GM12878 (cell line): ENCODE measurements around the gene GDF15. TPM values are rescaled to one million over a fixed set of nuclear protein-coding genes. Genes with fewer than 3 reads are reported as not detected.

Experiments used
- ATAC-seq: fragments of 200-7000 bp; cut with Tn5 transposase; 3 replicates; pipeline ENCODE4 v1.9.1; 2020; ENCODE audit warnings: mild to moderate bottlenecking, moderate library complexity
- BruUV-seq: library from RNA; stranded (reverse); fragments of 400-500 nt; replicated peaks from 2 replicates; lab custom pipeline; 2021; lab: Mats Ljungman, UMichigan
- CTCF ChIA-PET: fragments of 300-600 bp; sonication (Branson Sonifier 250); formaldehyde crosslinking; extraction: SDS; loops from one replicate; lab custom pipeline; 2021; ENCODE audit warnings: inconsistent platforms; lab: Yijun Ruan, JAX
- POLR2A ChIA-PET: fragments of 350-600 bp; formaldehyde crosslinking; extraction: SDS; loops from one replicate; lab custom pipeline; 2021; ENCODE audit warnings: inconsistent platforms; lab: Charles Lee
- RAD21 ChIA-PET: fragments of 300-600 bp; sonication (Branson Sonifier 250); formaldehyde crosslinking; loops from one replicate; lab custom pipeline; 2023; ENCODE audit warnings: antibody characterized with exemption; ENCODE audit not compliant: unreplicated experiment; lab: Charles Lee
- SMC1A ChIA-PET: fragments of 300-600 bp; sonication (Branson Sonifier 250); formaldehyde crosslinking; loops from one replicate; lab custom pipeline; 2023; ENCODE audit not compliant: unreplicated experiment, uncharacterized antibody; lab: Charles Lee
- DNase-seq: peaks from one replicate; pipeline ENCODE4 v3.0.0-alpha.2; 2011; ENCODE audit warnings: low read depth, low spot score
- FAIRE-seq: peaks from 3 replicates; lab custom pipeline; 2011; peaks lifted over from hg19 to GRCh38; lab: Jason Lieb, UNC
- H2AFZ ChIP-seq: 2 replicates; pipeline ENCODE4 v1.6.0; 2011; ENCODE audit warnings: low read depth, low read length, control low read depth; ENCODE audit not compliant: control insufficient read depth
- H3K27ac ChIP-seq: 2 replicates; pipeline ENCODE4 v1.5.1; 2011; ENCODE audit warnings: control low read depth; ENCODE audit not compliant: control insufficient read depth, insufficient read depth
- H3K27me3 ChIP-seq, 2 experiments: replicated peaks in 1 of 2; 2 replicates each; pipeline versions ENCODE4 v1.6.0 to v1.6.1; 2011; ENCODE audit warnings: low read length in 1 of 2; ENCODE audit not compliant: control insufficient read depth in 2 of 2, insufficient read depth in 2 of 2
- H3K36me3 ChIP-seq, 2 experiments: 2 replicates each; pipeline ENCODE4 v1.5.1; 2011; ENCODE audit warnings: low read length in 1 of 2; ENCODE audit not compliant: control insufficient read depth in 2 of 2, insufficient read depth in 2 of 2
- H3K4me1 ChIP-seq: 2 replicates; pipeline ENCODE4 v1.6.1; 2011; ENCODE audit warnings: mild to moderate bottlenecking, low read length, moderate library complexity, mixed read lengths; ENCODE audit not compliant: control insufficient read depth, insufficient read depth
- H3K4me2 ChIP-seq: 2 replicates; pipeline ENCODE4 v1.6.0; 2011; ENCODE audit warnings: control low read depth; ENCODE audit not compliant: control insufficient read depth, insufficient read depth
- H3K4me3 ChIP-seq: fragments of 200-600 bp; sonication (generic); 2 replicates; pipeline ENCODE4 v1.5.1; 2016
- H3K79me2 ChIP-seq: 2 replicates; pipeline ENCODE4 v1.6.0; 2011; ENCODE audit warnings: low read length; ENCODE audit not compliant: control insufficient read depth, insufficient read depth
- H3K9ac ChIP-seq: 2 replicates; pipeline ENCODE4 v1.8.0; 2011; ENCODE audit warnings: low read length, control low read depth, mixed read lengths; ENCODE audit not compliant: control insufficient read depth, insufficient read depth
- H3K9me3 ChIP-seq: replicated peaks from 3 replicates; pipeline ENCODE4 v1.5.1; 2011; ENCODE audit warnings: mild to moderate bottlenecking, low read length; ENCODE audit not compliant: control insufficient read depth, insufficient read depth
- H4K20me1 ChIP-seq: 2 replicates; pipeline ENCODE4 v1.6.0; 2011; ENCODE audit not compliant: control insufficient read depth, insufficient read depth
- ASH2L ChIP-seq: fragments of 300-600, 200-600 bp; sonication (generic); IDR thresholded peaks from 2 replicates; pipeline ENCODE4 v1.6.1; 2017; ENCODE audit warnings: low read depth, mild to moderate bottlenecking, borderline replicate concordance
- EED ChIP-seq: sonication (generic); IDR thresholded peaks from 2 replicates; pipeline ENCODE4 v1.6.1; 2016; ENCODE audit warnings: antibody characterized with exemption, low read depth
- FOXM1 ChIP-seq: IDR thresholded peaks from 2 replicates; pipeline ENCODE4 v1.6.1; 2012; ENCODE audit warnings: low read depth, mild to moderate bottlenecking, inconsistent platforms, low read length, moderate library complexity
- HDAC6 ChIP-seq: fragments of 200-600 bp; sonication (generic); IDR thresholded peaks from one replicate; pipeline ENCODE4 v1.8.0; 2017; ENCODE audit warnings: antibody characterized with exemption; ENCODE audit not compliant: unreplicated experiment
- HDGF ChIP-seq: fragments of 450-650 bp; IDR thresholded peaks from 2 replicates; pipeline ENCODE4 v1.6.1; 2016; ENCODE audit warnings: antibody characterized with exemption
- MYC ChIP-seq: IDR thresholded peaks from 2 replicates; pipeline ENCODE4 v1.6.1; 2011; ENCODE audit warnings: mild to moderate bottlenecking, low read length, moderate library complexity, inconsistent platforms; ENCODE audit not compliant: insufficient read depth, insufficient replicate concordance, insufficient read length, severe bottlenecking
- POLR2AphosphoS5 ChIP-seq: IDR thresholded peaks from 2 replicates; pipeline ENCODE4 v1.6.1; 2011; ENCODE audit warnings: mild to moderate bottlenecking, low read length, inconsistent platforms
- RELB ChIP-seq: fragments of 450-650 bp; IDR thresholded peaks from 2 replicates; pipeline ENCODE4 v1.6.1; 2017; ENCODE audit warnings: low read depth, mild to moderate bottlenecking, moderate library complexity
- RUNX3 ChIP-seq: IDR thresholded peaks from 2 replicates; pipeline ENCODE4 v1.6.1; 2012; ENCODE audit warnings: low read length, inconsistent platforms
- ZBTB40 ChIP-seq: fragments of 450-650 bp; IDR thresholded peaks from 2 replicates; pipeline ENCODE4 v1.6.1; 2016; ENCODE audit warnings: mild to moderate bottlenecking, moderate library complexity, borderline replicate concordance
- ZNF274 ChIP-seq: IDR thresholded peaks from one replicate; pipeline ENCODE4 v1.8.0; 2011; ENCODE audit not compliant: insufficient read length, insufficient read depth
- WGBS: methylation state at CpG from one replicate; pipeline ENCODE4 v1.1.6; 2016; ENCODE audit warnings: low lambda C conversion rate; ENCODE audit not compliant: insufficient replicate concordance, insufficient coverage; ENCODE audit errors: missing lambda C conversion rate; 5-methylcytosine and 5-hydroxymethylcytosine counted together
- in situ Hi-C: fragments of 300-500 bp; cut with MboI; formaldehyde crosslinking; loops from 9 replicates; pipeline ENCODE4 v1.14.3; 2018; ENCODE audit warnings: mixed read lengths
- intact Hi-C: fragments of 100-400 bp; cut with micrococcal nuclease; formaldehyde crosslinking; loops from one replicate; pipeline ENCODE4 v1.14.2; 2022; ENCODE audit not compliant: unreplicated experiment
- polyA plus RNA-seq, 11 experiments: library from polyadenylated mRNA; depleted of rRNA in 4 of 11; unstranded in 6 of 11; stranded (reverse) in 5 of 11; fragments of >200 nt; fragmentation: Nextera tagmentation in 4 of 11; fragmentation: Illumina TruSeq in 1 of 11; extraction: Ambion mirVana in 4 of 11; extraction: Trizol in 1 of 11; gene quantifications; 1 replicate in 1 of 11; 2 replicates in 10 of 11; pipeline versions ENCODE4 v1.2.1 to v1.2.3, GENCODE V29; 2011 to 2016; ENCODE audit warnings: inconsistent platforms in 2 of 11, missing spikeins in 2 of 11, low read depth in 1 of 11
- total RNA-seq, 4 experiments: library from RNA; depleted of rRNA in 3 of 4; stranded (reverse); fragments of >200 nt in 3 of 4; fragmentation: Illumina TruSeq in 1 of 4; extraction: Trizol in 1 of 4; gene quantifications; 2 replicates each; pipeline versions ENCODE4 v1.2.1 to v1.2.3, GENCODE V29; 2013 to 2021
- TF ChIP-seq, protein P1 (sequence below): IDR thresholded peaks from 2 replicates; pipeline ENCODE4 v1.6.1; 2011; ENCODE audit warnings: mild to moderate bottlenecking, low read depth, low read length, moderate library complexity; ENCODE audit not compliant: insufficient replicate concordance
- TF ChIP-seq, protein P2 (sequence below), 3 experiments: IDR thresholded peaks in 2 of 3; conservative IDR thresholded peaks in 1 of 3; 2 replicates each; pipeline ENCODE4 v1.5.1; 2011; ENCODE audit warnings: low read depth in 3 of 3, low read length in 3 of 3, mild to moderate bottlenecking in 3 of 3, control low read depth in 2 of 3, moderate library complexity in 2 of 3, inconsistent platforms in 1 of 3, mixed read lengths in 1 of 3; ENCODE audit not compliant: control insufficient read depth in 2 of 3, insufficient read depth in 1 of 3; ENCODE audit errors: extremely low read depth in 1 of 3

GDF15 gene
- total and polyA plus RNA-seq, 10 of the 15 experiments (the other 5 are each of a cell fraction or from before 2014, with no cell fraction given) = 0.11 to 3.6 (median 1.6) TPM; not detected in 1

DNA sequence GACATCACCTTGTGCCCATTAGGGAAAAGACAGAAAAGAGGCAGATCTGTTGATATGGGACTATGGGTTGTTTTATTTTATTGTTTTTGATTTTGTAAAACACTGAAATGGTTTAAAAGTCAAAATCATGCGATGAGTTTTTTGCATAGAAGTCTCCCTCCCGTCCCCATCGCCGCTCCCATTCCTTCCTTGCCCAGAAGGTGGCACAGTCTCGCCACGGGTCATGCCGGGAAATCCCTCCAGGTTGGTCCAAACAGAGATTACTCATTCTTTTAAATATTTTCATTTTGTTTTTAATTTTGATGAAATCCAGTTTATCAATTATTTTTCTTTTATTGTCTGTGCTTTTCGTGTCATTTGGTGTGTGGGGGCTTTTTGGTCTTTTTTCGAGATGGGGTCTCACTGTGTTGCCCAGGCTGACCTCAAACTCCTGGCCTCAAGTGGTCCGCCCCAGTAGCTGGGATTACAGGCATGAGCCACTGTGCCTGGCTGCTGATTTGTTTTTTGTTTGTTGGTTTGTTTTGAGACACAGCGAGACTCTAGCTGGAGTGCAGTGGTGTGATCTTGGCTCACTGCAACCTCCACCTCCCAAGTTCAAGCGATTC, 36.3 kb upstream of the GDF15 start (continued):
- TF ChIP-seq RELB = peak; percentile 55; the same call in 1 of the 2 replicates
- no peak for TF ChIP-seq MYC
- TF ChIP-seq ASH2L = no peak
- TF ChIP-seq, protein P1, sequence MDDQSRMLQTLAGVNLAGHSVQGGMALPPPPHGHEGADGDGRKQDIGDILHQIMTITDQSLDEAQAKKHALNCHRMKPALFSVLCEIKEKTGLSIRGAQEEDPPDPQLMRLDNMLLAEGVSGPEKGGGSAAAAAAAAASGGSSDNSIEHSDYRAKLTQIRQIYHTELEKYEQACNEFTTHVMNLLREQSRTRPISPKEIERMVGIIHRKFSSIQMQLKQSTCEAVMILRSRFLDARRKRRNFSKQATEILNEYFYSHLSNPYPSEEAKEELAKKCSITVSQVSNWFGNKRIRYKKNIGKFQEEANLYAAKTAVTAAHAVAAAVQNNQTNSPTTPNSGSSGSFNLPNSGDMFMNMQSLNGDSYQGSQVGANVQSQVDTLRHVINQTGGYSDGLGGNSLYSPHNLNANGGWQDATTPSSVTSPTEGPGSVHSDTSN = no peak
- TF ChIP-seq HDGF = peak; percentile 35; the same call in 1 of the 2 replicates
- no peak for TF ChIP-seq HDAC6

GRCh38 chr19:18350490-18350889, 35.5 kb upstream of the GDF15 start:
- CTCF ChIA-PET = interaction anchor here (0.8 to 4.3 kb wide), 14 partner anchors 9 to 81 kb away, joined by 3 to 75 read pairs (median 5); partner anchors contain the start of genes GDF15 and LRRC25
- SMC1A ChIA-PET = interaction anchor here (0.9 to 3.7 kb wide), 10 partner anchors 9 to 71 kb away, joined by 3 to 30 read pairs (median 3); no protein-coding TSS in a partner anchor
- Histone ChIP-seq H3K9me3 (no peaks in the 10 kb centered on the region), H3K27ac (no peak overlapping the region), H3K9ac (no peak overlapping the region), H3K4me2 (no peak overlapping the region), H3K27me3 (no peaks in the 10 kb centered on the region), H3K4me3 (no peak overlapping the region), H4K20me1 (no peaks in the 10 kb centered on the region), H2AFZ (no peak overlapping the region), H3K79me2 (no peaks in the 10 kb centered on the region), H3K4me1 (no peaks in the 10 kb centered on the region), H3K36me3 (0 out of 4 replicates have a peak, but pooled peaks cover 0 to 11% of the 10 kb centered on the region in 2 experiments)
- BruUV-seq = TSS peak; percentile 75
- WGBS = 84% methylated on average over 9 of the region's 9 CpGs
- DNase-seq (no peak), FAIRE-seq (no peak), ATAC-seq (no peak)
- RAD21 ChIA-PET = interaction anchor here (1.0 to 1.4 kb wide), 2 partner anchors 22 to 71 kb away, joined by 3 read pairs; no protein-coding TSS in a partner anchor
- POLR2A ChIA-PET = no interaction called here
- intact Hi-C loops (no loop called here), in situ Hi-C loops (no loop called here)
- TF ChIP-seq ZNF274 (no peak), EED (no peak), ZBTB40 (no peak), POLR2AphosphoS5 (no peak), FOXM1 (no peak), RUNX3 (no peak)
- TF ChIP-seq, protein P2, sequence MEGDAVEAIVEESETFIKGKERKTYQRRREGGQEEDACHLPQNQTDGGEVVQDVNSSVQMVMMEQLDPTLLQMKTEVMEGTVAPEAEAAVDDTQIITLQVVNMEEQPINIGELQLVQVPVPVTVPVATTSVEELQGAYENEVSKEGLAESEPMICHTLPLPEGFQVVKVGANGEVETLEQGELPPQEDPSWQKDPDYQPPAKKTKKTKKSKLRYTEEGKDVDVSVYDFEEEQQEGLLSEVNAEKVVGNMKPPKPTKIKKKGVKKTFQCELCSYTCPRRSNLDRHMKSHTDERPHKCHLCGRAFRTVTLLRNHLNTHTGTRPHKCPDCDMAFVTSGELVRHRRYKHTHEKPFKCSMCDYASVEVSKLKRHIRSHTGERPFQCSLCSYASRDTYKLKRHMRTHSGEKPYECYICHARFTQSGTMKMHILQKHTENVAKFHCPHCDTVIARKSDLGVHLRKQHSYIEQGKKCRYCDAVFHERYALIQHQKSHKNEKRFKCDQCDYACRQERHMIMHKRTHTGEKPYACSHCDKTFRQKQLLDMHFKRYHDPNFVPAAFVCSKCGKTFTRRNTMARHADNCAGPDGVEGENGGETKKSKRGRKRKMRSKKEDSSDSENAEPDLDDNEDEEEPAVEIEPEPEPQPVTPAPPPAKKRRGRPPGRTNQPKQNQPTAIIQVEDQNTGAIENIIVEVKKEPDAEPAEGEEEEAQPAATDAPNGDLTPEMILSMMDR (IDR thresholded peaks at IDR 0.05 in 2 of 3, conservative IDR thresholded peaks at IDR 0.05 in 1 of 3; ENCODE audit: control insufficient read depth in 2 of 3, extremely low read depth in 1 of 3, insufficient read depth in 1 of 3, low read depth in 3 of 3, low read length in 3 of 3) = no peak
